Activated CD8-positive, alpha-beta T cell treated with anti-CD3 and anti-CD28 coated beads, Interleukin-2, amount 10 ng/mL, durations not matched to agents 7 days and 5 days (primary cell): ENCODE data around the gene NPEPL1. TPM values are rescaled to one million over a fixed set of nuclear protein-coding genes. Genes with fewer than 3 reads are reported as not detected.

Experiments used
- ATAC-seq: fragments of 150-1000 bp; cut with Tn5 transposase; one replicate; pipeline ENCODE4 v1.10.0; 2021; ENCODE audit warnings: moderate library complexity
- CTCF ChIA-PET: fragments of 350-600 bp; sonication (Branson Sonifier 250); formaldehyde crosslinking; loops from one replicate; lab custom pipeline; 2021; ENCODE audit warnings: antibody characterized with exemption; lab: Charles Lee
- POLR2A ChIA-PET: fragments of 350-600 bp; sonication (Branson Sonifier 250); formaldehyde crosslinking; loops from one replicate; lab custom pipeline; 2021; ENCODE audit warnings: antibody characterized with exemption; lab: Charles Lee
- DNase-seq: peaks from one replicate; pipeline ENCODE4 v3.0.0-alpha.2; 2020
- H3K27ac Mint-ChIP-seq: one replicate; pipeline ENCODE4 v1.8.0; 2021; ENCODE audit warnings: mild to moderate bottlenecking, mixed read lengths
- H3K27me3 Mint-ChIP-seq: one replicate; pipeline ENCODE4 v1.8.0; 2021; ENCODE audit warnings: low read depth, mixed read lengths
- H3K36me3 Mint-ChIP-seq: one replicate; pipeline ENCODE4 v1.8.0; 2021; ENCODE audit warnings: low read depth, mixed read lengths
- H3K4me1 Mint-ChIP-seq: one replicate; pipeline ENCODE4 v1.8.0; 2021; ENCODE audit warnings: low read depth, mixed read lengths
- H3K4me3 Mint-ChIP-seq: one replicate; pipeline ENCODE4 v1.8.0; 2021; ENCODE audit warnings: mild to moderate bottlenecking, mixed read lengths
- H3K9me3 Mint-ChIP-seq: one replicate; pipeline ENCODE4 v1.8.0; 2022; ENCODE audit warnings: mixed read lengths; ENCODE audit not compliant: insufficient read depth
- total RNA-seq, 2 experiments: library from RNA; stranded (reverse); gene quantifications; one replicate each; pipeline ENCODE4 v1.2.3, GENCODE V29; 2021

The NPEPL1 gene
- total RNA-seq, 2 experiments from 2014 or later, result 22.9 to 26.8 TPM

- DNase-seq, result no peak
- H3K9me3 Mint-ChIP-seq, result no peaks in the 10 kb centered on the region
- no peak for ATAC-seq
- H3K4me3 Mint-ChIP-seq, result no peak overlapping the region
- no peaks in the 10 kb centered on the region for H3K27me3 Mint-ChIP-seq
- ChIA-PET POLR2A (interaction anchor here (1.0 to 2.0 kb wide), 2 partner anchors 10 to 18 kb away, joined by 3 to 7 read pairs; partner anchors contain the start of gene STX16), CTCF (interaction anchor here (1.1 kb wide), 1 partner anchor 10 kb away, joined by 3 read pairs; no protein-coding TSS in a partner anchor)
- H3K36me3 Mint-ChIP-seq, result peaks cover 61% of the 10 kb centered on the region
- H3K27ac Mint-ChIP-seq, result no peak overlapping the region
- peaks cover 32% of the 10 kb centered on the region for H3K4me1 Mint-ChIP-seq
Measured at GRCh38 chr20:58669287-58670006, 23.2 kb upstream of the NPEPL1 start.

DNA sequence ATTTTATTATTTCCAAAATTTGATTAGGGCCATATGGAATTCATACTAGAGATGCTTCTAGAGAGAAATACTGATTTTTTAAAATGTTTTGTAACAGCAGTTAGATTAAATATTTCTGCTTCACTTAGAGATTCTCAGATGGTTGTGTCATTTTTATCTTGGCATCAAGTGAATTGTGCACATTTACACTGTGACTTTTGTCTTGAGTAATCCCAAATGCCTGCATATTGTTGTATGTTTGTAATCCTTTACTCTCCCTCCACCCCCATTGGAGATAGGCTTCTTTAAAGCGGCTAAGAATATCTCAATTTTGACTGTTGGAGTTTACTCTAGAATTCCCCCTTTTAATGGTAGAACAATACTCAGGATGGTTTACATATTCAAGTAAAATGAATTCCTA is 22.5 kb upstream of the NPEPL1 start:
- Mint-ChIP-seq H3K36me3 (peaks cover 67% of the 10 kb centered on the region), H3K27ac (no peak overlapping the region), H3K4me1 (peaks cover 28% of the 10 kb centered on the region), H3K4me3 (no peak overlapping the region), H3K9me3 (no peaks in the 10 kb centered on the region), H3K27me3 (no peaks in the 10 kb centered on the region)
- POLR2A ChIA-PET, result interaction anchor here (1.0 to 2.0 kb wide), 2 partner anchors 11 to 19 kb away, joined by 3 to 7 read pairs; partner anchors contain the start of gene STX16
- CTCF ChIA-PET, result interaction anchor here (0.7 kb wide), 1 partner anchor 19 kb away, joined by 3 read pairs; the partner anchor contains the start of gene STX16
- DNase-seq (no peak), ATAC-seq (no peak)

DNA sequence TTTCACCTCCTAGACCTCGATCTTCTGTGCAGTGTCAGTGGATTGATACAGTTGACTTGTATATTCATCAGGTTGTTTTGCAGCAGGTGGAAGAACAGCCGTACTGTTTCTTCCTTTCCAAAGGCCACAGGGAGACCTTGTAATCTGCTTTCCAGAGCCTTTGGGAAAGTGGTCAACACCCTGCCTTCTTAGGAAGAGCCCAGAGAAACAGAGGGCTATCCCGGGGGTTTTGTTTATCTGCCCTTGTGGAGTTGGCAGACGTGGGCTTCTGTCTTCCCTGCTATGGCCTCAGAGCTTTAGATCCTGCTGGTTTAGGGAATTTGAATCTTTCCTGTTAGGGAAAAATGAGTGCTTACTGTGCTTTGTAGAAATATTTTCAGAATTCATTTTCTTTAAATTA is 21.9 kb upstream of the NPEPL1 start:
- H3K27ac Mint-ChIP-seq, result no peak overlapping the region
- H3K4me1 Mint-ChIP-seq, result peaks cover 23% of the 10 kb centered on the region
- no peaks in the 10 kb centered on the region for H3K27me3 Mint-ChIP-seq
- POLR2A ChIA-PET, result interaction anchor here (2.0 kb wide), 1 partner anchor 19 kb away, joined by 7 read pairs; the partner anchor contains the start of gene STX16
- no peak for DNase-seq
- H3K9me3 Mint-ChIP-seq, result no peaks in the 10 kb centered on the region
- CTCF ChIA-PET, result interaction anchor here (0.7 kb wide), 1 partner anchor 19 kb away, joined by 3 read pairs; the partner anchor contains the start of gene STX16
- peaks cover 70% of the 10 kb centered on the region for H3K36me3 Mint-ChIP-seq
- ATAC-seq, result no peak
- H3K4me3 Mint-ChIP-seq, result no peak overlapping the region

GRCh38 chr20:58673119-58673518 is 19.5 kb upstream of the NPEPL1 start:
- no peak for DNase-seq
- CTCF ChIA-PET, result interaction anchor here (1.6 kb wide), 1 partner anchor 22 kb away, joined by 7 read pairs; the partner anchor contains the start of gene STX16
- Mint-ChIP-seq H3K27me3 (no peaks in the 10 kb centered on the region), H3K27ac (no peak overlapping the region), H3K4me1 (peaks cover 8% of the 10 kb centered on the region), H3K4me3 (no peak overlapping the region), H3K9me3 (no peaks in the 10 kb centered on the region), H3K36me3 (peaks cover 68% of the 10 kb centered on the region)
- no peak for ATAC-seq
- POLR2A ChIA-PET, result interaction anchor here (1.2 kb wide), 1 partner anchor 21 kb away, joined by 3 read pairs; the partner anchor contains the start of gene STX16

DNA sequence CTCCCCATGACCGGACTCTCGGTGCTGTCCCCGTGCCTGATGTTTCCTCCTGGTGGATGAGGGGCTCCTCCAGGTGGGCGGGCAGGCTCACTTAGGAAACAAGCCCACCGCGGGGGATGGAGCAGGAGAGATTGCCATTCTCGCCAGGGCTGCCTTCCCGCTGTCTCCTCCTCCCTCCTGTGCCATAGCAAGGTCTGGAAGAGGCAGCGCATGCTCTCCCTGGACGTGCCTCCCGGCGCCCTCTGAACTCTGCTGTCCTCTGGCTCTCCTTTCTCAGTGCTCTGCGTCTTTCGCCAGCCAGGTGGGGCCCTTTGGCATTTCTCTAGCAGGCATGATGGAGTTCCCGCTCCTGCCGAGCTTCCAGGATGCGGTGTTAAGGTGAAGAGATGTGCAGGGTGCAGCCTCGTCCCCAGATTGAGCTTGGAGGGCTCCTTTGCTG is 17.4 kb upstream of the NPEPL1 start:
- Mint-ChIP-seq H3K36me3 (peaks cover 68% of the 10 kb centered on the region), H3K4me3 (no peak overlapping the region)
- no peak for DNase-seq

GRCh38 chr20:58675641-58676040 is 17.0 kb upstream of the NPEPL1 start:
- Mint-ChIP-seq H3K4me3 (no peak overlapping the region), H3K27me3 (no peaks in the 10 kb centered on the region), H3K9me3 (no peaks in the 10 kb centered on the region), H3K27ac (no peak overlapping the region), H3K4me1 (no peaks in the 10 kb centered on the region), H3K36me3 (peaks cover 68% of the 10 kb centered on the region)
- POLR2A ChIA-PET, result no interaction called here
- ATAC-seq (no peak), DNase-seq (no peak)
- CTCF ChIA-PET, result no interaction called here

More for the DNA sequence above, 17.4 kb upstream of the NPEPL1 start:
- Mint-ChIP-seq H3K27ac (no peak overlapping the region), H3K27me3 (no peaks in the 10 kb centered on the region), H3K4me1 (no peaks in the 10 kb centered on the region), H3K9me3 (no peaks in the 10 kb centered on the region)
- ATAC-seq, result no peak
- ChIA-PET CTCF (no interaction called here), POLR2A (no interaction called here)

DNA sequence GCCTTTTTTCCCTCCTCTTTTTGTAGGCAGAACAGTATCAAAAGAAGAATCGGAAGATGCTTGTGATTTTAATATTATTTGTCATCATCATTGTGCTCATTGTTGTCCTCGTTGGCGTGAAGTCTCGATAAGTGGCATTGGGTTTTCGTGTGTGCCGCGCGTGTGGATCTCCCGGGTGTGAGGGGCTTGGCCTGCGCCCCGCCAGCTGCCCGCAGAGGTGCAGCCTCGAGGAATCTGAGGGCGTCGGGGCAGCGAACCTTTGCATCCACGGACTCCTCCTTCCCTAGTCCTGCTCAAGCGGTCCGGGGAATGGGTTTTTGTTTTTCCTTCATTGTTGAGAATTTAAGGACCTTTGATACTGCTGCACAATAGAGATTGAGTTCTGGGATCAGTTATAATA is 16.4 kb upstream of the NPEPL1 start:
- CTCF ChIA-PET, result no interaction called here
- no peaks in the 10 kb centered on the region for H3K9me3 Mint-ChIP-seq
- H3K27ac Mint-ChIP-seq, result no peak overlapping the region
- ATAC-seq, result no peak
- POLR2A ChIA-PET, result no interaction called here
- DNase-seq, result no peak
- H3K4me1 Mint-ChIP-seq, result no peaks in the 10 kb centered on the region
- H3K36me3 Mint-ChIP-seq, result peaks cover 70% of the 10 kb centered on the region
- no peaks in the 10 kb centered on the region for H3K27me3 Mint-ChIP-seq
- H3K4me3 Mint-ChIP-seq, result no peak overlapping the region

DNA sequence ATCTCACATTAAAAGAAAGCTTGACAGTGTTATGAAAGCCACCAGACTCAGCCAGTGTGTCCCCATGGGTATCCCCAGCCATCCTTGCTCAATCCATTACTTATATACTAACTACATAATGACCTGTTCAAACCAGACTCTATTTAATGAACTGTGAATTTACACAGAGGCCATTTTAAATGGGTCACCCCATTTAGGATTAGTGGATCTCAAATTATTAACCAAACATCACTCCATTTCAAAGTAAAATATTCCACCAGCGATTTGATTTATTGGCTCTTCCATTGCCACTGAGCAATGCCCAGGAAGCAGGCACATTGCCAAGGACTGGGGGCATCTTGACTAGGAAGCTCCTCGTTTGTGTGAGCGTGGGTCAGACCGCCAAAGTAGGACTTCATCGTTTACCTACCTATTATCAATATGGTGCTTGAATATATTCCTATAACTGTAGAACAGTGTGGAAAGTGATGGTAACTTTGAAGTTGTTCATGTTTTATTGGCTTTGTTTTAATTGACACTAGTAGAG is 15.5 kb upstream of the NPEPL1 start:
- DNase-seq (no peak), ATAC-seq (no peak)
- POLR2A ChIA-PET, result no interaction called here
- H3K36me3 Mint-ChIP-seq, result peaks cover 69% of the 10 kb centered on the region
- H3K4me3 Mint-ChIP-seq, result no peak overlapping the region
- H3K9me3 Mint-ChIP-seq, result no peaks in the 10 kb centered on the region
- H3K4me1 Mint-ChIP-seq, result no peaks in the 10 kb centered on the region
- CTCF ChIA-PET, result no interaction called here
- H3K27me3 Mint-ChIP-seq, result no peaks in the 10 kb centered on the region
- no peak overlapping the region for H3K27ac Mint-ChIP-seq

GRCh38 chr20:58677808-58678207 is 14.8 kb upstream of the NPEPL1 start:
- CTCF ChIA-PET, result no interaction called here
- no peaks in the 10 kb centered on the region for H3K9me3 Mint-ChIP-seq
- ATAC-seq (no peak), DNase-seq (no peak)
- H3K4me3 Mint-ChIP-seq, result no peak overlapping the region
- POLR2A ChIA-PET, result no interaction called here
- H3K27ac Mint-ChIP-seq, result no peak overlapping the region
- H3K36me3 Mint-ChIP-seq, result peaks cover 72% of the 10 kb centered on the region
- no peaks in the 10 kb centered on the region for H3K4me1 Mint-ChIP-seq
- H3K27me3 Mint-ChIP-seq, result no peaks in the 10 kb centered on the region

GRCh38 chr20:58678806-58679205 is 13.8 kb upstream of the NPEPL1 start:
- ATAC-seq (no peak), DNase-seq (peak; percentile 4)
- no peaks in the 10 kb centered on the region for H3K9me3 Mint-ChIP-seq
- peaks cover 65% of the 10 kb centered on the region for H3K36me3 Mint-ChIP-seq
- no peak overlapping the region for H3K27ac Mint-ChIP-seq
- H3K4me3 Mint-ChIP-seq, result no peak overlapping the region
- no peaks in the 10 kb centered on the region for H3K27me3 Mint-ChIP-seq
- no peaks in the 10 kb centered on the region for H3K4me1 Mint-ChIP-seq
- ChIA-PET CTCF (no interaction called here), POLR2A (no interaction called here)

DNA sequence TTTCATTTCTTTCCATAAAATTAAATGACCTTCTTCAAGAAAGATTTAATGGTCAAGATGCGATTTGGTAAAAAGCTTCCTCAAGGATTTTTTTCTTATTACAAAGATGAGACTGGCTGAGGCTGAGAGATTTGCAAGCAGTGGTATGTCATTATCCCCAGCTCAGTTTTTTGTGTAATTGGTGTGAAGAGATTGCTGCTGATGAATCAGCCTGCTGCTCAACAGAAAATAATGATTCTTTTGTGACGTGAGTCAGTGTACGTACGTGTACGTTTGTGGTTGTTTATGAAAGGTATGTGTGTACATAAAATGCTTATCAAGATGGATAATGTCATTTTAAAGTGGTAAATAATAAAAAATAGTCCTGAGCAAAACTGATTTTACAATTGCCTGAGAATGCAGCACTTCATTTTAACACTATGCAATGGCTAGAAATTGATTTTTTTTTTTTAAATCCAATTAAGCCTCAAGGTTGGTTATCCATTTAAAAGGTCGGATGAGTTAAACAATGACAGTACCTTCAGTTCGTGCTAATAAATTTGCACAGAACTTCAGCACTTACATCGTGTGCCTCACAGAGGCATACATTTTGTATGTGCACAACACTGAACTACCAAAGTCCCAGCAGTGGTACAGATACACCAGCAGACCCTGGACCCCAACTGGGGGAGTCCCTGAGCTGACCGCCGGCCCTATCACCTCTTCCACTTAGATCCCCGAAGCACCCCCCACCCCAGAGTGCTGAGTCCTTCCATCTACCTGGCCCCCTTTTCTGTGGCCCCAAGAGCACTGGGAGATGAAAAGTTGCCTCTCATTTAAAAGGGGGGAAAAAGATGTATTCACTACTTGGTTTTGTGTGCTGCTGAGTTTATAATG is 9.7 kb upstream of the NPEPL1 start:
- H3K4me1 Mint-ChIP-seq, result no peaks in the 10 kb centered on the region
- peaks cover 49% of the 10 kb centered on the region for H3K36me3 Mint-ChIP-seq
- no peak overlapping the region for H3K27ac Mint-ChIP-seq
- no peaks in the 10 kb centered on the region for H3K27me3 Mint-ChIP-seq
- H3K4me3 Mint-ChIP-seq, result no peak overlapping the region
- ATAC-seq (no peak), DNase-seq (peak; percentile 15)
- H3K9me3 Mint-ChIP-seq, result no peaks in the 10 kb centered on the region
- ChIA-PET CTCF (interaction anchor here (1.0 to 1.1 kb wide), 2 partner anchors 9 to 23 kb away, joined by 3 read pairs; partner anchors contain the start of gene NPEPL1), POLR2A (no interaction called here)
